Stimulated activated CD8-positive, alpha-beta memory T cell treated with anti-CD3 and anti-CD28 coated beads, Interleukin-7, amount 100 ng/mL, for 48 hours (primary cell): ENCODE data around the gene ZYG11B.
"Not testable (repeated sequence)": the region's sequence is repeated elsewhere in the genome, so short reads cannot be mapped to it uniquely, and the experiment has no call there.

Source experiments
- DNase-seq, 2 donors: peaks; one replicate each; pipeline ENCODE4 v3.0.0-alpha.2; 2020; ENCODE audit warnings: low read depth in 1 of 2; ENCODE audit errors: extremely low read depth in 1 of 2

The ZYG11B gene

GRCh38 chr1:52726265-52727113 lies at the start of gene ZYG11B:
Gene ZYG11B, plus strand, starts transcription at chr1:52726453. Its CDS starts 201 bp downstream, at chr1:52726654.
- peak; percentile 79 to 84 for DNase-seq

- DNase-seq: no peak
Measured at GRCh38 chr1:52677076-52677806, 49.0 kb upstream of the ZYG11B start.

- no peak for DNase-seq
Measured at GRCh38 chr1:52679048-52679447, 47.2 kb upstream of the ZYG11B start.

GRCh38 chr1:52679498-52679897 lies 46.8 kb upstream of the ZYG11B start:
- DNase-seq: no peak

DNA sequence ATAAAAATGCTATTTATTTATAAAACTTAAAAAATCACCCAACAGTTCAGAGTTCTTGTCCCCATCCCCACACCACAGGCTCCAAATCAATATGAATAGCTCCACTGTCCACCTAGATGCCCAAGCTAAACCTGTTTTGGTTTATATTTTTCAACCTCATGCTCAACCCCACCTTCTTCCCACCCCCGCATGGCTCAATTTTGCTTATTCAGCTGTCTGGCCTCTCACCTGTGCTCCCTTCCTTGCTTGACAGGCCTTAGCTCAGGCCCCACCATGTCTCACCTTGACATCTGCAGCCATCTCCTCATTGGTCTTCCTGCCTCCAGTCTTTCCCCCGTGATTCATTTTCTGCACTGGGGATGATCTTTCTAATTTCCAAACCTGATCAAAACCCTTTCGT lies 45.9 kb upstream of the ZYG11B start:
- DNase-seq: no peak

- DNase-seq: no peak
Measured at GRCh38 chr1:52681136-52681535, 45.1 kb upstream of the ZYG11B start.

- DNase-seq: no peak
Measured at GRCh38 chr1:52683367-52683940, 42.8 kb upstream of the ZYG11B start.

- DNase-seq: no peak
Measured at GRCh38 chr1:52684545-52684944, 41.7 kb upstream of the ZYG11B start.

DNA sequence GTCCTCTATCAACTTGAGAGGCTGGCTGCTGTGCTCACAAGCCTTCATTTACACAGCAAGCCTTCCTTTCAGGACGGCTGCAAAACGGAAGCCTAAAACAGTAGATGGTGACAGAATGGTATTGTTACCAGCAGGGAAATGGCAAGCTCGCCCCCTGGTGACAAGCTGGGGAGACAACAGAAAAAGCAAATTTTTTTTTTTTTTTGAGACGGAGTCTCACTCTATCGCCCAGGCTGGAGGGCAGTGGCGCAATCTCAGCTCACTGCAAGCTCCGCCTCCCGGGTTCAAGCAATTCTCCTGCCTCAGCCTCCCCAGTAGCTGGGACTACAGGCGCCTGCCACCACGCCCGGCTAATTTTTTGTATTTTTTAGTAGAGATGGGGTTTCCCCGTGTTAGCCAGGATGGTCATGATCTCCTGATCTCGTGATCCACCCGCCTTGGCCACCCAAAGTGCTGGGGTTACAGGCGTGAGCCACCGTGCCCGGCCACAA lies 39.9 kb upstream of the ZYG11B start:
- peak in 1 of 2 donors; percentile 60 for DNase-seq

- DNase-seq: no peak
Measured at GRCh38 chr1:52686830-52687229, 39.4 kb upstream of the ZYG11B start.

DNA sequence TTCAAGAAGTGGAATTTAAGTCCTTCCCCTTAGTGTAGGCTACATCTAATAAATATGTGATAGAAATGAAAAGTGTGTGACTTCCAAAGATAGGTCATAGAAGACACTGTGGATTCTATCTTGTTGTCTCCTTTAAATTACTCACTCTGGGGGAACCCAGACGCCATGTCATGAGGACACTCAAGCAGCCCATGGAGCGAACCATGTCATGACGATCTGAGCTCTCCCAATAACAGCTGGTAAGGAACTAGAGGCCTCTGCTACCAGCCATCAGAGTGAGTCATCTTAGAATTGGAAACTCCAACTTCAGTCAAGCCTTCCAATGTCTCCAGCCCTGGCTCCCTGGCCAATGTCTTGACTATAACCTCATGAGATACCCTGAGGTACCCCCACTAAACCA lies 34.4 kb upstream of the ZYG11B start:
- no peak for DNase-seq

DNA sequence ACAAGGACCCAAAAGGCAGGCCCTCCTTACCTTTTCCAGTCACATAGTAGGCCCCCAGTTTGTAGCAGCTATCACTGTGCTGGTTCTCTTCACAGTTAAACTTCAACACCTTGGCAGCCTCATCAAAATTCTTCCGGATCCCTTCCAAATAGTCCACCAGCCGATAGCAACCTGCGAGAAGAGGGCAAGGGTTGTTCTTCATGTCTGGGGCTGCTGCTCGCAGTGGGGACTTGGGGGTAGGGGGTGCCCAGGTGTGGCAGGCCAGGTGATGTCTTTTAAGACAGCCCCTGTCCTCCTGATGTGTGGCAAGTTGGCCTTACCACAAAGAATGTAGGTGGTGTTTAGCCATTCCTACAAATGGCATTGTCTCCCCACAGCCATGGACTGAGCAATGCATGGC lies 33.6 kb upstream of the ZYG11B start:
- DNase-seq: no peak

GRCh38 chr1:52693351-52693750 lies 32.9 kb upstream of the ZYG11B start:
- DNase-seq: not testable (repeated sequence)

DNA sequence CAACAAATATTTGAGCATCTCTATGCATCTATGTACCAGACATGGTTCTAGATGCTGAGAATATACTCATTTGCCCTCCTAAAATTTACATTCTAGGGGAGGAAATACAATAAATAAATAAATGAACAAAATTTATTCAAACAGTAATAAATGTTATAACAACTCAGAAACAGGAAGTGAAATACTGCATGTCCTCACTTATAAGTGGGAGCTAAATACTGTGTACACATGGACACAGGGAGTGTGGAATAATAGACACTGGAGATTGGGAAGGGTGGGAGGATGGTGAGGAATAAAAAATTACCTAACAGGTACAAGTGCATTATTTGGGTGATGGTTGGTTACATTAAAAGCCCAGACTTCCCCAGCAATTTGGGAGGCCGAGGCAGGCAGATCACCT lies 32.4 kb upstream of the ZYG11B start:
- DNase-seq: no peak

DNA sequence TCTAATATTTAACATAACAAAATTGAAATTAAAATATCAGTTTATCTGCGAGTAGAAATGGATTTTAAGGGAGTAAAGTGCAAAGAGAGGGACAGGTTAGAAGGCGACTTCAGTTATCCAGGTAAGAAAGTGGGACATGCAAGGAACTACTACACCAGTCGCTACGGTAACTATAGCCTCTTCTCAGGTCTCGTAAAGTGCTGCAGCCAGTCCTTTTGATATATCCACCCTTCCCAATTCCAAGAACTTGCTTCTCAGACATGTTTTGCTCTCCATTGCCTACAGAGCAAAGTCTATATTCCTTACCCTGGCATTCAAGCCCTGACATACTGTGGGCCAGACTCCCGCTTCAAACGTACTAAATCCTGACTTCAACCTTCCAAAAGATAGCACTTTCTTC lies 30.6 kb upstream of the ZYG11B start:
- no peak for DNase-seq

GRCh38 chr1:52697795-52698674 lies 28.2 kb upstream of the ZYG11B start, which contains the start of gene COA7:
Gene COA7, minus strand, starts transcription at chr1:52698347. Its CDS starts 21 bp downstream, at chr1:52698326.
- DNase-seq: peak; percentile 51 to 53

DNA sequence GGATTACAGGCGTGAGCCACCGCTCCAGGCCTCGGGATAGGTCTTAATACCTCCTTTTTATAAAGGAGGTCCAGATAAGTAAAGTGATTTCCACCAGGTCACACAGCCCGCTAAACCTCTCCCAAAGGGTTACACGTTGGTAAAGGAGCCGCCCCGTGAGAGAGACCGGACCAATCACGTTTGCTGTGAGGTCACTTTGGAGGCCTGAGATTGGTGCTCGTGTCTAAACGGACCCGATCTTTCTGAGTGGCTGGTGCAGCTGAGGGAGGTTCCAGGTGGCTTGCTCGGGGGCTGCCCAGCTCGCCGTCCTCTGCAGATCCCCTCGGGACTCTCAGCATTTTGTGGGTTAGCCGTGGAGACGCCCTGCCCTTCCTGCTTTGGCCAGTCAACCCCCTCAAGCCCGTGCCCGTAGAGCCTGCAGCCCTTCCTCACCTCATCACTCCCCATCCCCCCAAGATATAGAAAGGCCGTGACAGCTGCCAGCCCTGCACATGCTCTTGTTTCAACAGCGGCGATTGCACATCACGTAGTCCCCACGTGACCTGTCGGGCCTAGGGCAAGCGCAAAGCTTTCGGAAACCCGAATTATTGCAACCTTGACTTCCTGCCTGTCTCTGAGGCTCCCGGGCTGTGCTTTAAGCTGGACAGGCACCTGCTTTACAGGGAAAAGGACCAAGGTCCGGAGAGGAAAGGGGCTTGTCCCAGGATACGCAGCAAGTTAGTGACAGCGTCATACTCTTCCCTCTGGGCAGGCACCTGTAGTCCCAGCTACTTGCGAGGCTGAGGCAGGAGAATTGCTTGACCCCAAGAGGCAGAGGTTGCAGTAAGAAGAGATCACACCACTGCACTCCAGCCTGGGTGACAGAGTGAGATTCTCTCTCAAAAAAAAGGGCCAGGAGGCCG lies 23.1 kb upstream of the ZYG11B start:
- DNase-seq: peak; percentile 59 to 87

GRCh38 chr1:52706136-52706670 lies 20.1 kb upstream of the ZYG11B start:
- no peak for DNase-seq
